ENCODE data around the gene PPP1R12B.

PPP1R12B gene

DNA sequence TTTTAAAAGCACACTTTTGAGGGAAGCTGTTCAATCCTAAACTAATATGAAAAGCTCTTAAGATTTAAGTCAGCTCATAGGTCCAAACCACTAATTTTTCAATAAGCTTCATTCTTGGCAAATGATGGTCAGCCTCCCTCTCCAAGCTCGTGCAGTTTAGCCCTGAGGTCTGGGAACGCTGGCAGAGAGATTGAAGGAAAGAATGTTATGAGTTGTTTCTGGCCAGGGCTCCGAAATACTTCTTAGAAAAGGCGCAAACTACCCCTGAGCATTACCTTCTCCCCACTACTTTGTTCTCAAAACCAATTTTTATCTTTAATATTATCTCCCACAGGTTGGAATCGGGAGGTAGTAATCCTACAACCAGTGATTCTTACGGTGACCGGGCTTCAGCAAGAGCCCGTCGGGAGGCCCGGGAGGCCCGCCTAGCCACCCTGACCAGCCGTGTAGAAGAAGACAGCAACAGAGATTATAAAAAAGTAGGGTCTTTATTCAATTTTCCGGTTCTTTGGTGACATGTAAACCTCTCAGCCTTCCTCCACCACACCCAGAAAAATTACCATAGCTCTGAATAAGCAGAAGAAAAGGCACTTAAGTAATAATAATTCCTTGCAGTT is 214.1 kb downstream of the PPP1R12B start:
- Histone ChIP-seq H3K4me1 (ENCODE audit: control insufficient read depth, insufficient read depth, low read length) (peaks cover 29% of the 10 kb centered on the region), H3K9ac (ENCODE audit: low read depth, low read length) (no peak overlapping the region), H3K27me3 (ENCODE audit: control insufficient read depth, insufficient read depth, low read length) (no peaks in the 10 kb centered on the region), H3K36me3 (ENCODE audit: control insufficient read depth, insufficient read depth, low read length) (no peaks in the 10 kb centered on the region), H3K9me3 (ENCODE audit: control insufficient read depth, insufficient read depth, low read length) (no peaks in the 10 kb centered on the region), H3K4me3 (ENCODE audit: low read depth, low read length) (no peak overlapping the region)

DNA sequence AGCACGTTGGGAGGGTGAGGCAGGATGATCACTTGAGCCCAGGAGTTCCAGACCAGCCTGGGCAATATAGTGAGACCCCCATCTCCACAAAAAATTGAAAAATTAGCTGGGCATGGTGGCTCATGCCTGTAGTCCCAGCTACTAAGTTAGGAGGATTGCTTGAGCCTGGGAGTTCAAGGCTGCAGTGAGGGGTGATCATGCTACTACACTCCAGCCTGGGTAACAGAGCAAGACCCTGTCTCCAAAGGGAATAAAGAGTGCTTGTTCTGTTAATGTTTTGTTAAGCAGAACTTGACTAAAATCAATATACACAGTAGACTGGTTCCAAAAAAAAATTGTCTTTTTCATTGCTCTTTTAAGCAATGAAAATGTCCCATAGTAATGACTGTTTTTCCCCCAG is 215.3 kb downstream of the PPP1R12B start:
- H3K36me3 ChIP-seq (ENCODE audit: control insufficient read depth, insufficient read depth, low read length) = no peaks in the 10 kb centered on the region
- no peak overlapping the region for H3K4me3 ChIP-seq (ENCODE audit: low read depth, low read length)
- peaks cover 41% of the 10 kb centered on the region for H3K4me1 ChIP-seq (ENCODE audit: control insufficient read depth, insufficient read depth, low read length)
- H3K9ac ChIP-seq (ENCODE audit: low read depth, low read length) = no peak overlapping the region
- H3K27me3 ChIP-seq (ENCODE audit: control insufficient read depth, insufficient read depth, low read length) = no peaks in the 10 kb centered on the region
- H3K9me3 ChIP-seq (ENCODE audit: control insufficient read depth, insufficient read depth, low read length) = no peaks in the 10 kb centered on the region

DNA sequence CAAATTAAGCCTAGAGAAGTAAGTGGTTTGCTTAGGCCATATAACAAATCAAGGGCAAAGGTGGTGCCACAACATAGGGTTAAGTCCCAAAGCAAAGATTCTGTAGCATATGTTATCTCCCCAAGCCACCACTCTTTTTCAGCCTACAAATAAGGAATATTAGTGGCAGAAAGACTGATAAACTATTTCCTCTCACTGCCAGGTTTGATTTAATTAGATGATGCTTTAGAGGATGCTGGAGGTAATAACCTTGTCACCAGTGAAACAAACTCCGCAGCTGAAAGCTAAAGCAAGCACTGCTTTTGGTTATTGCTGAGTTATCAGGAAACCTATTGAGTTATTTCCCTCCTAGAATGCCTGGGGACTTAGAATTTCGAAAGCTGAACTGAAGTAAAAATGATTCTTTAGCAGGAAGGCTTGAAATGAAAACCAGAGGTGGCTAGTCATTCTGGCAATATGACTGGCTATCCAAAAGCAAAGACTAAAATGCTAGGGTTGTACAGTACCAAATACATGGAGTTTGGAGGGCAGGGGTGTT is 216.5 kb downstream of the PPP1R12B start:
- Histone ChIP-seq H3K9ac (ENCODE audit: low read depth, low read length) (no peak overlapping the region), H3K4me1 (ENCODE audit: control insufficient read depth, insufficient read depth, low read length) (peaks cover 46% of the 10 kb centered on the region)

DNA sequence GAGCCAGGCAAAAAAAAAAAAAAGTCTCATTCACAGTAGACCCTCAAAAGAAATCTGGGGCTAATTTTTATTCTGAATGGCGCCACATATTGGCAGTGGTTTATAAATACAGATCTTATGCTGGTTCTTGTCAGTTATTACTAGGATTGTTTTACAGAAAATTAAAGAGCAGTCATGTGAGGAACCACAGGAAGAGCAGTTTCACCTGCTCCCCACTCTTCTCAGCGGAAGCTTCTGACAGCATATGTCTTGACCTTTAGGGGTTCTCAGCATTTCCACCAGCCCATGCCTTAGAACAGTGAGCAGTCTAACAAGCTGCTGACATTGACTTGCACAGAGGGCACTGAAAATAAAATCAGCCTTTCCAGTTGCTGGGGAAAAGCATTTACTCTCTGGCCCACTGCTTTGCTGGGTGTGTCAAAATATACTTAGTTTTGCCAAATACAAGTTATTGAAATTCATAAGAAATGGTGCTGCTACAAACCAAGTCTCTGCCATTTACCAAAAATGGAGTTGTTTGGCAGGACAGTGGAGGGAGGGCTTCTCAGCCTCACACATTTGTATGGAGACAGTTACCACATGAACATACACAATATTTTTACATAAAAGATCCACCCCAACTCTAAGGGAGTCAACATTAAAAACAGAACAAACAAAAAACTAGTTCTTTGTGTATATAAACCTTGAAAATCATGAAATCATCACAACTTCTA is 217.5 kb downstream of the PPP1R12B start:
- peaks cover 46% of the 10 kb centered on the region for H3K4me1 ChIP-seq (ENCODE audit: control insufficient read depth, insufficient read depth, low read length)
- no peaks in the 10 kb centered on the region for H3K27me3 ChIP-seq (ENCODE audit: control insufficient read depth, insufficient read depth, low read length)
- H3K9ac ChIP-seq (ENCODE audit: low read depth, low read length) = peak overlapping the region; percentile 18
- no peak overlapping the region for H3K4me3 ChIP-seq (ENCODE audit: low read depth, low read length)
- no peaks in the 10 kb centered on the region for H3K36me3 ChIP-seq (ENCODE audit: control insufficient read depth, insufficient read depth, low read length)
- H3K9me3 ChIP-seq (ENCODE audit: control insufficient read depth, insufficient read depth, low read length) = no peaks in the 10 kb centered on the region

More for the DNA sequence above, 216.5 kb downstream of the PPP1R12B start:
- Histone ChIP-seq H3K9me3 (ENCODE audit: control insufficient read depth, insufficient read depth, low read length) (no peaks in the 10 kb centered on the region), H3K4me3 (ENCODE audit: low read depth, low read length) (no peak overlapping the region), H3K36me3 (ENCODE audit: control insufficient read depth, insufficient read depth, low read length) (no peaks in the 10 kb centered on the region), H3K27me3 (ENCODE audit: control insufficient read depth, insufficient read depth, low read length) (no peaks in the 10 kb centered on the region)

DNA sequence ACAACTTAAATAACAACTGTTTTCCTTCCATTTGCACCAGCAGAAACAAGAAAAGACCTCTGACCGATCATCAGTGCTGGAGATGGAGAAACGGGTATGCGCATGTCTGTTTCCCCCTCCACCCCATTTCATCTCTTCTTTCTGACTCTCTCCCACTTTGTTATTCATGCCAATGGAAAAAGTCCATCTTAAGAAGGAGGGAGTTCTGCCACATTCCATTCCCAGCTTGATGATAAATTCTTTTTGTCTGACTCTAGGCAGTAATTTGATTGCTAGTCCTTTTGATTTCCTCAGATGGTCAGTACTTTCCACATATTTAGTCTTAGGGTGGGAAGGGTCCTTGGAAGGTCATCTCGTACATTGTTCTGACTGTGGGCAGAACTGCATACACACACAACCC is 219.2 kb downstream of the PPP1R12B start:
- H3K36me3 ChIP-seq (ENCODE audit: control insufficient read depth, insufficient read depth, low read length) = no peaks in the 10 kb centered on the region
- H3K4me3 ChIP-seq (ENCODE audit: low read depth, low read length) = peak overlapping the region; percentile 14
- no peak overlapping the region for H3K9ac ChIP-seq (ENCODE audit: low read depth, low read length)
- no peaks in the 10 kb centered on the region for H3K9me3 ChIP-seq (ENCODE audit: control insufficient read depth, insufficient read depth, low read length)
- H3K4me1 ChIP-seq (ENCODE audit: control insufficient read depth, insufficient read depth, low read length) = peaks cover 40% of the 10 kb centered on the region
- no peaks in the 10 kb centered on the region for H3K27me3 ChIP-seq (ENCODE audit: control insufficient read depth, insufficient read depth, low read length)

DNA sequence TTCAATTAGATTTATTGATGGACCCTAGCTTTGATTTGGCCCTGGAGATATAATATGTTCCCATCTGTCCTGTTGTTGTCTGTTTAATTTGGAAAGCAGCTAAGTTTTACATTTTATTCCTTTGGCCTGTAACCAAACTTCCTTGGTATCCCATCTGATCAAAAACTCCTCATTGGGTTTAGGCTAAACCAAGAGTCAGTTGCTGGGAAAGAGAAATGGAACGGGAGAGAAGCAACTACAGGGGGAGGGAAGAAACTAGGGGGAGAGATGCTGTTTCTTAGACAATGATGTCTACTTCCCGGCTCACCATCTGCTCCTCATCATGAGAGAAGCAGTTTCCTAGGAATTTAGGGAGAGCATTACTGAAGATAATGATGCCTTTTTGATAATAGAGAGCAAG is 219.9 kb downstream of the PPP1R12B start:
- Histone ChIP-seq H3K27me3 (ENCODE audit: control insufficient read depth, insufficient read depth, low read length) (no peaks in the 10 kb centered on the region), H3K4me3 (ENCODE audit: low read depth, low read length) (no peak overlapping the region), H3K36me3 (ENCODE audit: control insufficient read depth, insufficient read depth, low read length) (no peaks in the 10 kb centered on the region), H3K4me1 (ENCODE audit: control insufficient read depth, insufficient read depth, low read length) (peaks cover 40% of the 10 kb centered on the region), H3K9me3 (ENCODE audit: control insufficient read depth, insufficient read depth, low read length) (no peaks in the 10 kb centered on the region), H3K9ac (ENCODE audit: low read depth, low read length) (no peak overlapping the region)

DNA sequence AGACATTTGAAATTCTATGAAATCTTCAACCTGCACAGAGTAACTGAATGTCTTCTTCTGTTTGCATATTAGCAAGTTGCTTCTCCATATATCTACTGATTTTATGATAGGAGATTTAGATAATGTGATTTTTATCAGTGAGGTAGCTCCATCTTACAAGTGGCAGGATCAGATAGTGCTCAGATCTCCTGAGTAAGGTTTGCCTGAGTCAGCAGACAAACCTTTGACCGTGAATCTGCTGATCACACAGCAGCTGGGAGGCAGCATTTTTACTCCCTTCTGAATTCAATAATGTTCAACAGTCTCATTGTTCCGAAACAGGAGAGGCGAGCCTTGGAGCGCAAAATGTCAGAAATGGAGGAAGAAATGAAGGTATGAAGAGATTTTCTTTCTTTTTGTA is 220.3 kb downstream of the PPP1R12B start:
- H3K4me1 ChIP-seq (ENCODE audit: control insufficient read depth, insufficient read depth, low read length) = peaks cover 40% of the 10 kb centered on the region
- no peak overlapping the region for H3K4me3 ChIP-seq (ENCODE audit: low read depth, low read length)
- H3K9ac ChIP-seq (ENCODE audit: low read depth, low read length) = no peak overlapping the region
- no peaks in the 10 kb centered on the region for H3K9me3 ChIP-seq (ENCODE audit: control insufficient read depth, insufficient read depth, low read length)
- H3K27me3 ChIP-seq (ENCODE audit: control insufficient read depth, insufficient read depth, low read length) = no peaks in the 10 kb centered on the region
- H3K36me3 ChIP-seq (ENCODE audit: control insufficient read depth, insufficient read depth, low read length) = no peaks in the 10 kb centered on the region

DNA sequence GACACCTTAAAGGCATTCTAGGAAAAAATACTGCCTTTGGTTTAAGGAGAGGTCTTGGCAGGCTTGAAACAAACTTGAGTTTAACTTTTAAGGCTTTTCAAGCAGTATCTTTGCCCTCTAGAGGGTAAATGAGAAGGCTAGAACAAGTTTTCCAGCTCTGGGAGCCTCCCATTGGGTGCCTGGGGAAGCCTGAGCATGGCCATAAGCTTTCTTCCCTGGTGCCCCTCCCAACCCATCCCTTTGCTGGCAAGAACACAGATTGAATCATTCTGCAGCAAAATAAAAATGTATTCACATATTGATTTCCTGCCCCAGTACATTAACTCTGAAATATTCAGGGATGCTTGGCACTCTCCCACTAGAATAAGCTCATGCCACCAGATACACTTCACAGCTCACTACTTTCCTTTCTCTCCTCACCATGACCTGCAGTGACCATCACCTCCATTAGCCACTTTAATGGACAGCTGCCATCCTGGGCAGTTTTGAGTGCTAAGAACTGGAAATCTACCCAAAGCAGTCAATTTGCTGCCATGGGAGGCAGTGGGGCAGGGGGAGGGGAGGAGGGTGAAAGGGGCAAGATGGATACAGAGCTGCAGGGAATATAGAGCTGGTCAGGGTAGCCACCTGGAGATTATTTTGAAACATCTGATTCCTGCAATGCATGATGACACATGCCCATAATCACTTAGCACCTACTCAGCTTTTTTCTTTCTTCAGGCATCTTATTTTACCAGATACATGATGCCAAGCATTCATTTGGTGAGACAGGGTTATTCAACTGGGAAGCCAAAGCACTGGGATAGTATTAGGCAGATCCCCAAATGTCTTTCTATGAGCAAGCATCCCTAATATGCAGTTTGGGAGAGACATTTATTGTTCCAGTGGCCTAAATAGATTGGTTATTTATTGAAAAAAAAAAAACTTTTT is 221.2 kb downstream of the PPP1R12B start:
- H3K9me3 ChIP-seq (ENCODE audit: control insufficient read depth, insufficient read depth, low read length) = no peaks in the 10 kb centered on the region
- no peaks in the 10 kb centered on the region for H3K27me3 ChIP-seq (ENCODE audit: control insufficient read depth, insufficient read depth, low read length)
- no peak overlapping the region for H3K4me3 ChIP-seq (ENCODE audit: low read depth, low read length)
- no peak overlapping the region for H3K9ac ChIP-seq (ENCODE audit: low read depth, low read length)
- H3K36me3 ChIP-seq (ENCODE audit: control insufficient read depth, insufficient read depth, low read length) = no peaks in the 10 kb centered on the region
- peaks cover 40% of the 10 kb centered on the region for H3K4me1 ChIP-seq (ENCODE audit: control insufficient read depth, insufficient read depth, low read length)

DNA sequence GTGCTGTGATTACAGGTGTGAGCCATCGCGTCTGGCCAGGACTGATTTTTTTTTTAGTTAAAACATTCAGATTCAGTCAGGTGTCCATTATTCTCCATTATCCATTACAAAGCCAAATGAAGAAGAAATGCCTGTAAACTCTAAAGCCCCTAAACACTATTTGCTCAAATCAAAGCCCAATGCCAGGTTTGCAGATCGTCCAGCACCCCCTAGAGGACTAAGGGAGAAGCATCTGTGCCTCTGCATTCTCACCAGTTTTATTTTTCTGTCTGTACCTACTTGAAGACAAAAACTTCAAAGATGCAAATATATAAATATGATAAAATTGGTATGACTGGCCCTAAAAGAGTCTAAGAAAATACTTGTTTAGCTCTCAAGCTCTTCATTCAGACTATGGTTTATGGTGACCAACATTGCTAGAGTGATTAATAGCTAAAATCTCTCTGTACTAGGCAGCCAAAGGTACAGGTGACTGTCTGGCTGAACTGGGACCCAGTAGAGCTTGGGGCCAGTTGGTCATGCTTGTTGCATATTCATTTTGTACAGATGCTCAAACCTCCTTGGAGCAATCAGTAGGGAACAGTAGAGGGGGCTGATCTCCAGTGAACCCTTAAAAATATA is 223.3 kb downstream of the PPP1R12B start:
- H3K4me3 ChIP-seq (ENCODE audit: low read depth, low read length) = no peak overlapping the region
- no peaks in the 10 kb centered on the region for H3K36me3 ChIP-seq (ENCODE audit: control insufficient read depth, insufficient read depth, low read length)
- H3K27me3 ChIP-seq (ENCODE audit: control insufficient read depth, insufficient read depth, low read length) = no peaks in the 10 kb centered on the region
- peaks cover 31% of the 10 kb centered on the region for H3K4me1 ChIP-seq (ENCODE audit: control insufficient read depth, insufficient read depth, low read length)
- H3K9ac ChIP-seq (ENCODE audit: low read depth, low read length) = no peak overlapping the region
- H3K9me3 ChIP-seq (ENCODE audit: control insufficient read depth, insufficient read depth, low read length) = no peaks in the 10 kb centered on the region

DNA sequence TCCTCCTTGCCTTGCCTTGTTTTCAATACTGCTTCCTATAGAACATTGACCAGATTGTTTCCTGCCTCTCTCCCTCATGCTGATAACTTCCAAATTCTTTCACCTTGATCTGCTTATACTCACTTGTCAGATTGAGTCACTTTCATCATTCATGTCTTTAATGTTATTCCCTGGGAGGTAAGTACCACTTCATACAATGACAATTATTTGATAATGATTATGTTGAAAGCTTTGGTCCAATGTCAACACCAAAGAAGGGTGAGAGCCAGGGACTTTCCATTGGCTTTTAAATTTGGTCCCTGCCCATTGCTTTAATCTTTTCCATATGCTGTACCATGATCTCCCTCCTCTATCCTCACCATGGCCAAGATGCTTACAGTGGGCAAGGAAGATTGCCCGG is 224.4 kb downstream of the PPP1R12B start:
- H3K27me3 ChIP-seq (ENCODE audit: control insufficient read depth, insufficient read depth, low read length) = no peaks in the 10 kb centered on the region
- H3K9ac ChIP-seq (ENCODE audit: low read depth, low read length) = no peak overlapping the region
- H3K9me3 ChIP-seq (ENCODE audit: control insufficient read depth, insufficient read depth, low read length) = no peaks in the 10 kb centered on the region
- H3K4me3 ChIP-seq (ENCODE audit: low read depth, low read length) = no peak overlapping the region
- H3K4me1 ChIP-seq (ENCODE audit: control insufficient read depth, insufficient read depth, low read length) = peaks cover 31% of the 10 kb centered on the region
- H3K36me3 ChIP-seq (ENCODE audit: control insufficient read depth, insufficient read depth, low read length) = no peaks in the 10 kb centered on the region

DNA sequence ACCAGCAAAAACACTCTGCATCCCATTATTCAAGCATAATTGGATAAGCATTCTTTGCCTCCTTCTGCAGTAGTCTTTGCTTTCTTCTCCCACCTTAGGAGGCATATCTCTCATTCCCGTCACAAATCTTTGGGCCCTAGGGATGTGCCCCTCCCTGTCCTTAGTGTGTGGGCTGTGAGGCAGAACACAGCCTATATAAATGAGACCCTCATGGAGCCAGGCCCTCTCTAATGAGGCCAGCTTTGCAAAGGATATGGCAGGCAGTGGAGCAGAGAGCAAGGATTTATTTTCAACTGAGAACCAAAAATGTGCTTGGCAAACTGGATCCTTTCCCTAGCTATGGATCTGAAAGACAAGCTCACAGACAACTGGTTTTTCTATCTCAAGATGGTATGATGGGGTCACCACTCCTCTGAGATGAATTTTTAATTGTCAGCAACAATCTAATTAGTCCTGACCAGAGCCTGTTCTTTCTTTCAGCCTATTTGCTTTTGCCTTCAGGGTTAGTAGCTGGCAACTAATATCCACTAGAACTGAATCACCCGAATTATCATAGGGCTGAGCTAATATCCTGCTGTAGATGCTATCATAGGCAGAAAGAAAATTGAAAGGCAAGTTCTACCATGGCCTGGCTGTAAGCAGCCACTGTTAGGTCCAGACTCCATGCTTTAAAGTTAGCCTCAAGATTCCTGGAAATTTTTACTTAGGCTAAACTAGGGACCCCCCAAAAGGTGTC is 227.6 kb downstream of the PPP1R12B start:
- Histone ChIP-seq H3K9ac (ENCODE audit: low read depth, low read length) (no peak overlapping the region), H3K9me3 (ENCODE audit: control insufficient read depth, insufficient read depth, low read length) (no peaks in the 10 kb centered on the region), H3K4me1 (ENCODE audit: control insufficient read depth, insufficient read depth, low read length) (peaks cover 36% of the 10 kb centered on the region), H3K36me3 (ENCODE audit: control insufficient read depth, insufficient read depth, low read length) (no peaks in the 10 kb centered on the region), H3K4me3 (ENCODE audit: low read depth, low read length) (no peak overlapping the region), H3K27me3 (ENCODE audit: control insufficient read depth, insufficient read depth, low read length) (no peaks in the 10 kb centered on the region)
